PFSK-1 (cell line): ENCODE data around the gene ZBED4.

Experiments used
- FOXP2 ChIP-seq: optimal IDR thresholded peaks from 2 replicates; pipeline ENCODE3; 2011; ENCODE audit warnings: borderline replicate concordance, control low read depth, inconsistent platforms; ENCODE audit not compliant: insufficient read depth; ENCODE audit errors: extremely low read length, extremely low read depth
- POLR2AphosphoS5 ChIP-seq: IDR thresholded peaks from 2 replicates; pipeline ENCODE4 v1.6.1; 2012; ENCODE audit warnings: low read depth, mild to moderate bottlenecking, control low read depth, low read length, moderate library complexity
- REST ChIP-seq, 2 experiments: IDR thresholded peaks; 2 replicates each; pipeline versions ENCODE4 v1.6.1 to v1.8.0; 2011 to 2012; ENCODE audit warnings: low read depth in 2 of 2, low read length in 2 of 2, control low read depth in 1 of 2, inconsistent platforms in 1 of 2, mild to moderate bottlenecking in 1 of 2, moderate library complexity in 1 of 2; ENCODE audit not compliant: insufficient read depth in 1 of 2
- SIN3A ChIP-seq: IDR thresholded peaks from 2 replicates; pipeline ENCODE4 v1.6.1; 2012; ENCODE audit warnings: mild to moderate bottlenecking, low read length, moderate library complexity, borderline replicate concordance; ENCODE audit not compliant: insufficient read depth
- TAF1 ChIP-seq: IDR thresholded peaks from 2 replicates; pipeline ENCODE4 v1.6.1; 2012; ENCODE audit warnings: low read length, control low read depth, borderline replicate concordance; ENCODE audit not compliant: insufficient read depth

The ZBED4 gene

GRCh38 chr22:49920859-49921258, 67.2 kb downstream of the ZBED4 start:
- TF ChIP-seq POLR2AphosphoS5 (no peak), SIN3A (no peak), REST (IDR thresholded peaks at IDR 0.05; ENCODE audit: insufficient read depth in 1 of 2, low read depth in 2 of 2, low read length in 2 of 2) (no peak), TAF1 (no peak)

GRCh38 chr22:49921508-49922278, 68.0 kb downstream of the ZBED4 start:
- TF ChIP-seq REST (IDR thresholded peaks at IDR 0.05; ENCODE audit: insufficient read depth in 1 of 2, low read depth in 2 of 2, low read length in 2 of 2) (no peak), FOXP2 (no peak), SIN3A (no peak), TAF1 (no peak), POLR2AphosphoS5 (no peak)

GRCh38 chr22:49922484-49922883, 68.8 kb downstream of the ZBED4 start:
- TF ChIP-seq SIN3A (no peak), FOXP2 (no peak), TAF1 (no peak), REST (IDR thresholded peaks at IDR 0.05; ENCODE audit: insufficient read depth in 1 of 2, low read depth in 2 of 2, low read length in 2 of 2) (no peak), POLR2AphosphoS5 (no peak)

- TF ChIP-seq TAF1: no peak
These were observed 69.3 kb downstream of the ZBED4 start for GRCh38 chr22:49922926-49923325.

GRCh38 chr22:49923445-49923844, 69.8 kb downstream of the ZBED4 start:
- TF ChIP-seq REST (IDR thresholded peaks at IDR 0.05; ENCODE audit: insufficient read depth in 1 of 2, low read depth in 2 of 2, low read length in 2 of 2) (no peak), POLR2AphosphoS5 (no peak), SIN3A (no peak), TAF1 (no peak), FOXP2 (no peak)
